B cell (primary cell): ENCODE results near the gene PRR33. TPM values are rescaled to one million over a fixed set of nuclear protein-coding genes. Genes with fewer than 3 reads are reported as not detected.

Source experiments
- ATAC-seq: fragments of 200-7000 bp; cut with Tn5 transposase; one replicate; pipeline ENCODE4 v1.10.0; 2021; ENCODE audit warnings: low read depth, mild to moderate bottlenecking, moderate number of reproducible peaks, moderate library complexity
- CTCF ChIA-PET: fragments of 350-600 bp; sonication (Branson Sonifier 250); formaldehyde crosslinking; loops from one replicate; lab custom pipeline; 2021; ENCODE audit warnings: antibody characterized with exemption, inconsistent platforms; lab: Charles Lee
- POLR2A ChIA-PET: fragments of 350-600 bp; sonication (Branson Sonifier 250); formaldehyde crosslinking; loops from one replicate; lab custom pipeline; 2021; ENCODE audit warnings: antibody characterized with exemption; lab: Charles Lee
- DNase-seq: peaks from one replicate; pipeline ENCODE4 v3.0.0; 2013
- H2AFZ ChIP-seq: 2 replicates; pipeline ENCODE4 v1.6.1; 2012; ENCODE audit warnings: mild to moderate bottlenecking, low read depth, low read length; ENCODE audit not compliant: insufficient read depth, poor library complexity, severe bottlenecking
- H3K27ac ChIP-seq, 2 donors: 1 replicate in 1 of 2; 2 replicates in 1 of 2; pipeline ENCODE4 v1.5.1; 2012 to 2013; ENCODE audit warnings: low read length in 2 of 2, mild to moderate bottlenecking in 2 of 2, moderate library complexity in 1 of 2
- H3K27me3 ChIP-seq, 4 experiments: fragments of 200-600 bp in 1 of 4; sonication (generic) in 1 of 4; replicated peaks in 1 of 4; 1 replicate in 2 of 4; 2 replicates in 2 of 4; pipeline versions ENCODE4 v1.6.1 to v1.7.0; 2013 to 2016; ENCODE audit warnings: low read length in 3 of 4, mild to moderate bottlenecking in 2 of 4, mixed read lengths in 1 of 4, moderate library complexity in 1 of 4; ENCODE audit not compliant: insufficient read depth in 4 of 4, control insufficient read depth in 3 of 4; ENCODE audit errors: control extremely low read depth in 1 of 4
- H3K36me3 ChIP-seq, 2 experiments: replicated peaks in 1 of 2; 1 replicate in 1 of 2; 2 replicates in 1 of 2; pipeline versions ENCODE4 v1.6.1 to v1.7.1; 2013; ENCODE audit warnings: low read length in 1 of 2; ENCODE audit not compliant: insufficient read depth in 2 of 2, control insufficient read depth in 1 of 2; ENCODE audit errors: control extremely low read depth in 1 of 2, extremely low read depth in 1 of 2
- H3K4me1 ChIP-seq, 2 donors: fragments of 200-600 bp in 1 of 2; sonication (generic) in 1 of 2; 1 replicate in 1 of 2; 2 replicates in 1 of 2; pipeline versions ENCODE4 v1.5.1 to v1.6.1; 2013 to 2017; ENCODE audit warnings: low read length in 2 of 2; ENCODE audit not compliant: control insufficient read depth in 2 of 2, insufficient read depth in 2 of 2
- H3K4me2 ChIP-seq: replicated peaks from 2 replicates; pipeline ENCODE3; 2012; ENCODE audit warnings: mild to moderate bottlenecking, low read depth, low read length; ENCODE audit not compliant: poor library complexity, severe bottlenecking
- H3K4me3 ChIP-seq, 5 experiments: fragments of 200-600 bp in 1 of 5; sonication (generic) in 1 of 5; 1 replicate in 3 of 5; 2 replicates in 2 of 5; pipeline versions ENCODE4 v1.5.1 to v1.7.0; 2011 to 2016; ENCODE audit warnings: low read length in 4 of 5, mild to moderate bottlenecking in 4 of 5, low read depth in 2 of 5, control low read depth in 1 of 5, moderate library complexity in 1 of 5; ENCODE audit not compliant: insufficient read depth in 1 of 5; ENCODE audit errors: control extremely low read depth in 1 of 5, extremely low read depth in 1 of 5
- H3K79me2 ChIP-seq: fragments of 200-600 bp; sonication (generic); one replicate; pipeline ENCODE4 v1.6.0; 2016; ENCODE audit warnings: low read length; ENCODE audit not compliant: control insufficient read depth, insufficient read depth
- H3K9ac ChIP-seq: fragments of 200-600 bp; sonication (generic); 2 replicates; pipeline ENCODE4 v1.6.1; 2017; ENCODE audit warnings: mild to moderate bottlenecking, low read length, moderate library complexity
- H3K9me3 ChIP-seq, 3 donors: one replicate each; pipeline versions ENCODE4 v1.6.1 to v1.7.1; 2013; ENCODE audit warnings: low read length in 2 of 3; ENCODE audit not compliant: control insufficient read depth in 2 of 3, insufficient read depth in 1 of 3; ENCODE audit errors: control extremely low read depth in 1 of 3
- H4K20me1 ChIP-seq: 2 replicates; pipeline ENCODE4 v1.6.0; 2012; ENCODE audit warnings: mild to moderate bottlenecking, low read length; ENCODE audit not compliant: insufficient read depth, control insufficient read depth, poor library complexity, severe bottlenecking
- H3K27ac Mint-ChIP-seq: one replicate; pipeline ENCODE4 v1.8.0; 2021; ENCODE audit warnings: mixed read lengths
- H3K27me3 Mint-ChIP-seq: one replicate; pipeline ENCODE4 v1.8.0; 2021; ENCODE audit warnings: mixed read lengths
- H3K4me1 Mint-ChIP-seq: one replicate; pipeline ENCODE4 v1.8.0; 2021; ENCODE audit warnings: mixed read lengths
- H3K4me3 Mint-ChIP-seq: one replicate; pipeline ENCODE4 v1.8.0; 2021; ENCODE audit warnings: mixed read lengths
- H3K9me3 Mint-ChIP-seq: one replicate; pipeline ENCODE4 v1.8.0; 2022; ENCODE audit warnings: mixed read lengths; ENCODE audit not compliant: insufficient read depth
- EZH2 ChIP-seq: IDR thresholded peaks from 2 replicates; pipeline ENCODE4 v1.6.1; 2012; ENCODE audit warnings: borderline replicate concordance, low read depth, mild to moderate bottlenecking, moderate library complexity, low read length; ENCODE audit not compliant: insufficient read depth, poor library complexity, severe bottlenecking
- WGBS: methylation state at CpG from one replicate; pipeline ENCODE4 v1.1.5; 2013; ENCODE audit warnings: missing lambda C conversion rate; ENCODE audit not compliant: insufficient coverage; 5-methylcytosine and 5-hydroxymethylcytosine counted together
- intact Hi-C: fragments of 100-400 bp; cut with micrococcal nuclease; formaldehyde crosslinking; loops from one replicate; pipeline ENCODE4 v1.10.0; 2022
- polyA plus RNA-seq: library from polyadenylated mRNA; depleted of rRNA; stranded (reverse); fragments of >200 nt; gene quantifications from 2 replicates; pipeline ENCODE4 v1.2.3, GENCODE V29; 2012
- total RNA-seq, 2 donors: library from RNA; stranded (reverse); fragments of 120-200 nt in 1 of 2; gene quantifications; 1 replicate in 1 of 2; 2 replicates in 1 of 2; pipeline versions ENCODE4 v1.2.3 to v1.2.4, GENCODE V29; 2013 to 2022
- TF ChIP-seq, protein P1 (sequence below): fragments of 200-600 bp; IDR thresholded peaks from one replicate; pipeline ENCODE4 v1.8.0; 2022; ENCODE audit warnings: antibody characterized with exemption, mild to moderate bottlenecking

PRR33 gene
- total and polyA plus RNA-seq, 2 donors (not counting 1 experiment from before 2014, with no cell fraction given), result not detected

DNA sequence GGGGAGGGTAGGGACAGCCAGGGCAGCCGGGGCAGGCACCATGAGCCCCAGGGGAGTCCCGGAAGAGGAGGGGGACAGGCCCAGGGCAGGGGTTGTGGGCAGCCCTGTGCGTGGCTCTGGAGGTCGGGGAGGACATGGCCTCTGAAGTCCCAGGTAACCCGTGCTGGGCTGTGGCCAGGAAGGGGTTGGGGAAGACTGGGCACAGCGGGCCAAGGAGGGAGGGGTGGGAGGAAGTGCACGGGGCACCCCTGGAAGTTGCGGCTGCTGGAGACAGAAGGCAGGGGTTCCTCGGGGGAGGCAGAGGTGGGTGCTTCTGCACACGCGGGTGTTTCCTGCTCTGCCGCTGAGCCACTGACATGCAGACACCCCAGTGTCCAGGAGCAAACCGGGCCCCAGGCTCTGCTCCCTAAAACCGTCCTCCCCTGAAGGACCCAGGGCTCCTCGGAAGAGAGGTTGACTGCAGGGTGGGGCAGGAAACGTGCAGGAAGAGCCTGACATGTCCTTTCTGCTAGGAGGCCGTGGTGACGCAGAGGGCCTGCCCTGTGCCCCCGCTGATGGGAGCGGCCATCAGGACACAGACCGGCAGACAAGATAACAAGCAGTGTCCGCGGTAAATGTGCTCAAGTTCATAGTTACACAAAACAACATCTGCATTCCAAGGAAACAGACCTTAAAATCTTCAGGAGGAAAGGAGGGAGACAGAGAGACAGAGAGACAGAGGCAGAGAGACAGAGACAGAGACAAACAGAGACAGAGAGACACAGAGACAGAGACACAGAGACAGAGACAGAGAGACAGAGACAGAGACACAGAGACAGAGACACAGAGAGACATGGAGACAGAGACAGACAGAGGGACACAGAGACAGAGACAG is 47.2 kb downstream of the PRR33 start:
- intact Hi-C loops, result loop anchor here (10.0 kb wide), 1 partner anchor 80 kb away; the partner anchor contains the start of gene CTSD

More for the DNA sequence above, 47.2 kb downstream of the PRR33 start:
- CTCF ChIA-PET, result no interaction called here
- peak overlapping the region; percentile 80 for H3K4me2 ChIP-seq
- Mint-ChIP-seq H3K4me3 (peak overlapping the region; percentile 86), H3K27me3 (no peaks in the 10 kb centered on the region), H3K9me3 (no peaks in the 10 kb centered on the region), H3K27ac (peak overlapping the region; percentile 89), H3K4me1 (peaks cover 78% of the 10 kb centered on the region)
- H3K4me3 ChIP-seq, result peak overlapping the region in 4 of 5 experiments; percentile 5 to 40 (median 18)
- H2AFZ ChIP-seq, result peak overlapping the region; percentile 67
- WGBS, result under 1% methylated on average over 22 of the region's 23 CpGs
- no peaks in the 10 kb centered on the region for H3K9me3 ChIP-seq
- peaks cover 36% of the 10 kb centered on the region for H3K79me2 ChIP-seq
- peak; percentile 6 for ATAC-seq
- peak; percentile 59 for DNase-seq
- H3K9ac ChIP-seq, result peak overlapping the region; percentile 53
- H4K20me1 ChIP-seq, result no peaks in the 10 kb centered on the region
- POLR2A ChIA-PET, result no interaction called here
- peaks cover 0 to 4% of the 10 kb centered on the region in 2 experiments for H3K36me3 ChIP-seq
- peak overlapping the region; percentile 5 to 37 for H3K27ac ChIP-seq
- no peaks in the 10 kb centered on the region for H3K27me3 ChIP-seq
- TF ChIP-seq, protein P1, sequence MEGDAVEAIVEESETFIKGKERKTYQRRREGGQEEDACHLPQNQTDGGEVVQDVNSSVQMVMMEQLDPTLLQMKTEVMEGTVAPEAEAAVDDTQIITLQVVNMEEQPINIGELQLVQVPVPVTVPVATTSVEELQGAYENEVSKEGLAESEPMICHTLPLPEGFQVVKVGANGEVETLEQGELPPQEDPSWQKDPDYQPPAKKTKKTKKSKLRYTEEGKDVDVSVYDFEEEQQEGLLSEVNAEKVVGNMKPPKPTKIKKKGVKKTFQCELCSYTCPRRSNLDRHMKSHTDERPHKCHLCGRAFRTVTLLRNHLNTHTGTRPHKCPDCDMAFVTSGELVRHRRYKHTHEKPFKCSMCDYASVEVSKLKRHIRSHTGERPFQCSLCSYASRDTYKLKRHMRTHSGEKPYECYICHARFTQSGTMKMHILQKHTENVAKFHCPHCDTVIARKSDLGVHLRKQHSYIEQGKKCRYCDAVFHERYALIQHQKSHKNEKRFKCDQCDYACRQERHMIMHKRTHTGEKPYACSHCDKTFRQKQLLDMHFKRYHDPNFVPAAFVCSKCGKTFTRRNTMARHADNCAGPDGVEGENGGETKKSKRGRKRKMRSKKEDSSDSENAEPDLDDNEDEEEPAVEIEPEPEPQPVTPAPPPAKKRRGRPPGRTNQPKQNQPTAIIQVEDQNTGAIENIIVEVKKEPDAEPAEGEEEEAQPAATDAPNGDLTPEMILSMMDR, result no peak
- TF ChIP-seq EZH2, result no peak
- peaks cover 61 to 83% of the 10 kb centered on the region in 2 donors for H3K4me1 ChIP-seq
